SK-N-MC (cell line): ENCODE data around the gene ABLIM3.

Experiments used
- EZH2 ChIP-seq: fragments of 200-600 bp; sonication (generic); IDR thresholded peaks from one replicate; pipeline ENCODE4 v1.6.1; 2017; ENCODE audit warnings: antibody characterized with exemption
- FOXP2 ChIP-seq: optimal IDR thresholded peaks from 2 replicates; pipeline ENCODE3; 2011; ENCODE audit warnings: mild to moderate bottlenecking, moderate library complexity; ENCODE audit not compliant: insufficient read depth; ENCODE audit errors: extremely low read length, control extremely low read depth
- POLR2AphosphoS5 ChIP-seq: IDR thresholded peaks from 2 replicates; pipeline ENCODE4 v1.6.1; 2012; ENCODE audit warnings: mild to moderate bottlenecking, low read depth, low read length, borderline replicate concordance

DNA sequence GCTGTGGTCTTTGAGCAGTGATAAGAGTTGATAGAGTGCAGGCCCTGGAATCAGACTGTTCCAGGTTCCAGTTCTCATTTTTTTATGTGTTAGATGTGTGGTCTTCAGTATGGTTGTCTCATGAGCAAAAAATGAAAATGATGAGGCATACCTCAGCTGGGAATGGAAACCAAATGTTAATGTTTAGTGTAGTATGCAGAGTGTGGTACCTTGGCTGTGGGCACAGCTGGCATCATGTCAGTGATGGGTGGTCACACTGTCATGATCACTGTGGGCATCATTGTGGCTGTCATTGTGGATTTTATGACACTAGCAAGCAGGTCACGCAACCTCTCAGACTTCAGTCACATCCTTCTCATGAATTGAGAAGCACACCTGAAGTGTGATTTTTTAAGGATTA lies 6.4 kb downstream of the ABLIM3 start:
- TF ChIP-seq POLR2AphosphoS5, result no peak
- no peak for TF ChIP-seq EZH2
- TF ChIP-seq FOXP2, result no peak
